SH-SY5Y (cell line): Measurements from ENCODE around the gene SRPRB.

ENCODE experiments used
- GATA2 ChIP-seq: IDR thresholded peaks from 2 replicates; pipeline ENCODE4 v1.6.1; 2011; ENCODE audit warnings: mild to moderate bottlenecking, low read depth, low read length
- GATA3 ChIP-seq: IDR thresholded peaks from 2 replicates; pipeline ENCODE4 v1.6.1; 2011; ENCODE audit warnings: low read depth, mild to moderate bottlenecking, low read length, moderate library complexity

- TF ChIP-seq GATA2 (no peak), GATA3 (no peak)
Measured at GRCh38 chr3:133756716-133757694, 48.6 kb upstream of the SRPRB start.
